ENCODE data around the gene TMCC1. TPM values are rescaled to one million over a fixed set of nuclear protein-coding genes. Genes with fewer than 3 reads are reported as not detected.
A peak's percentile ranks its signal among the peaks of the same experiment; 100 is the strongest.

The TMCC1 gene
- total and polyA plus RNA-seq, 7 donors, result 10.3 to 35.2 (median 27.6) TPM

DNA sequence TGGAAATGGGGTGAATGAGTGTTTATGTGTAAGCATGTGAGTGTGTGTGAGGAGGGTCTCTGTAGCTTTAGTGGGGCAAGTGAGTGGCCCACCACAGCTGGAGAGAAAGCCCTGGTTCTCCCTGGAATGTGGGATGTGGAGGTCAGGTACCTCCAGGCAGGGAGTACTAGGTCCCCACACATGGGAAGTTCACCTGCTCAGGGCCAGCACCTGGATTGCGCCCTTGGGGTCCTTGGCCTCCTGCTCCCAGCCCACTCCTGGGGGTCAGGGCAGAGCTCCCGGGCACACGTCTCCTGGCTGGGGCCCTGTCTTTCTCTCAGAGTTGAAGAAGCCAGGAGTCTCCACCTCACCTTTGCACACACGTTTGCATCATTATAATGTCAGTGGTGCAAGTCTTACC, 40.0 kb upstream of the TMCC1 start:
- intact Hi-C loops (cut with DNase I), result loop anchor here (5.0 kb wide), 2 partner anchors 106 to 281 kb away; no protein-coding TSS in a partner anchor
- Histone ChIP-seq H3K36me3 (no peaks in the 10 kb centered on the region), H3K27me3 (no peaks in the 10 kb centered on the region), H3K9me3 (peaks cover 0 to 7% (median 2%) of the 10 kb centered on the region in 4 donors), H3K4me1 (no peaks in the 10 kb centered on the region), H3K27ac (no peak overlapping the region), H3K4me3 (no peak overlapping the region)
- 84 to 88% methylated on average over 4 of the region's 4 CpGs for WGBS, 2 donors
- TF ChIP-seq, protein P1, sequence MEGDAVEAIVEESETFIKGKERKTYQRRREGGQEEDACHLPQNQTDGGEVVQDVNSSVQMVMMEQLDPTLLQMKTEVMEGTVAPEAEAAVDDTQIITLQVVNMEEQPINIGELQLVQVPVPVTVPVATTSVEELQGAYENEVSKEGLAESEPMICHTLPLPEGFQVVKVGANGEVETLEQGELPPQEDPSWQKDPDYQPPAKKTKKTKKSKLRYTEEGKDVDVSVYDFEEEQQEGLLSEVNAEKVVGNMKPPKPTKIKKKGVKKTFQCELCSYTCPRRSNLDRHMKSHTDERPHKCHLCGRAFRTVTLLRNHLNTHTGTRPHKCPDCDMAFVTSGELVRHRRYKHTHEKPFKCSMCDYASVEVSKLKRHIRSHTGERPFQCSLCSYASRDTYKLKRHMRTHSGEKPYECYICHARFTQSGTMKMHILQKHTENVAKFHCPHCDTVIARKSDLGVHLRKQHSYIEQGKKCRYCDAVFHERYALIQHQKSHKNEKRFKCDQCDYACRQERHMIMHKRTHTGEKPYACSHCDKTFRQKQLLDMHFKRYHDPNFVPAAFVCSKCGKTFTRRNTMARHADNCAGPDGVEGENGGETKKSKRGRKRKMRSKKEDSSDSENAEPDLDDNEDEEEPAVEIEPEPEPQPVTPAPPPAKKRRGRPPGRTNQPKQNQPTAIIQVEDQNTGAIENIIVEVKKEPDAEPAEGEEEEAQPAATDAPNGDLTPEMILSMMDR (IDR thresholded peaks at IDR 0.05), result no peak
- TF ChIP-seq EP300 (IDR thresholded peaks at IDR 0.05), result no peak
- TF ChIP-seq POLR2A (IDR thresholded peaks at IDR 0.05), result no peak
- TF ChIP-seq POLR2AphosphoS5 (IDR thresholded peaks at IDR 0.05), result no peak
- DNase-seq, result peak; percentile 46

DNA sequence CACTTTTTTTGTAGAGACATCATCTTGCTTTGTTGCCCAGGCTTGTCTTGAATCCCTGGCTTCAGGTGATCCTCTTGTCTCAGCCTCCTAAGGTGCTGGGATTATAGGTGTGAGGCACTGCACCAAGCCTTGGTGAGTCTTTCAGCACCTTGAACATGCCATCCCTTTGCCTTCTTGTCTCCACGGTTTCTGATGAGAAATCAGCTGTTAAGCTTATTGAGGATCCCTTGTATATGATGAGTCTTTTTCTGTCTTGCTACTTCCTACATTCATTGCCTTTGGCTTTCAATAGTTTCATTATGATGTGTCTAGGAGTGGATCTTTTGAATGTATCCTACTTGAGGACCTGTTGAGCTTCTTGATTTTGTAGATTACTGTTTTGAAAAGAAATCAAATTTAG, 35.9 kb upstream of the TMCC1 start:
- Histone ChIP-seq H3K9me3 (peaks cover 0 to 7% (median 2%) of the 10 kb centered on the region in 4 donors), H3K36me3 (no peaks in the 10 kb centered on the region), H3K27me3 (no peaks in the 10 kb centered on the region), H3K4me1 (no peaks in the 10 kb centered on the region), H3K4me3 (no peak overlapping the region), H3K27ac (no peak overlapping the region)
- intact Hi-C loops (cut with DNase I), result no loop called here
- no peak for DNase-seq
- TF ChIP-seq POLR2A (IDR thresholded peaks at IDR 0.05) (no peak), EP300 (IDR thresholded peaks at IDR 0.05) (no peak), POLR2AphosphoS5 (IDR thresholded peaks at IDR 0.05) (no peak)
- TF ChIP-seq, protein P1 (IDR thresholded peaks at IDR 0.05), result no peak
- WGBS, 2 donors, result 74 to 91% methylated on average over 1 of the region's 1 CpG

DNA sequence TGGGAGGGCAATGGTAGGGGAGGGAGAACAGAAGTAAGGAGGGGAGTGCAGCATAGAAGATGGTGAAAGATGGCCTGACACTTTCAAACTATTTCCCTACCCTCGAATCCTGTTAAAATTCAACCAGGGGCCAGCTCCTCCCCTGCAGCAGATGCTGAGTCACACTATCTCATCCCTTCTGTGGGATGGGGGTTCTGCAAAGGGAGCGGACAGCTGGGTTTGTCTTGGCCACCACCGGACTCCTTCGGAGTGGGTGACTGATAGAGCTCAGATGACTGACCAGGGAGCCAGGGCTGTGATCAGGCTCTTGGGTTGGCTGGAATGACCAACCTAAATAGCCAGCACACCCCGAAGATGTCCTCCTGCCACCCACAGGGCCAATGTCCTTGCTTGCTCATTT, 33.6 kb upstream of the TMCC1 start:
- no peak for DNase-seq
- TF ChIP-seq POLR2AphosphoS5 (IDR thresholded peaks at IDR 0.05) (no peak), EP300 (IDR thresholded peaks at IDR 0.05) (no peak), POLR2A (IDR thresholded peaks at IDR 0.05) (no peak)
- TF ChIP-seq, protein P1 (IDR thresholded peaks at IDR 0.05), result no peak
- Histone ChIP-seq H3K4me1 (no peaks in the 10 kb centered on the region), H3K4me3 (no peak overlapping the region), H3K27me3 (no peaks in the 10 kb centered on the region), H3K9me3 (peaks cover 0 to 7% (median 2%) of the 10 kb centered on the region in 4 donors), H3K27ac (no peak overlapping the region), H3K36me3 (no peaks in the 10 kb centered on the region)
- 57 to 75% methylated on average over 5 of the region's 5 CpGs for WGBS, 2 donors
- intact Hi-C loops (cut with DNase I), result no loop called here

DNA sequence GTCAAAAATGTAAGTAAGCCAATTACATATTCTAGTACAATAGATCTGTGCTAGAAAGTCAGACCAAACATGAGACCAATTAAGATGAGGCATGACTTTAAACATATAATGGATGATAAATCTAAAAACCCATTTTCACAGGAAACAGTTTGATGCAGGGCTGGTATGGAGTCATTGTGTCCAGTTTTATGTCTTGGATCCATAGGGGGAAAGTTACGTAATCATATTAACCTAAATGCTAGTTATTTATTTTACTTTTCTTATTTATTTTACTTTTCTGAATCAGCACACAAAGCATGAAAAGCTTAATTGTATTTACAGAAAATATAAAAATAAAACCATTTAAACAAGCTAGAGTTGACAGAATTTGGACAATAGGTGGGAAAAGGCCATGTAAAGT, 26.3 kb upstream of the TMCC1 start:
- WGBS, 2 donors, result 95 to 97% methylated on average over 1 of the region's 1 CpG
- intact Hi-C loops (cut with DNase I), result no loop called here
- no peak overlapping the region for H3K4me3 ChIP-seq
- peaks cover 15 to 25% (median 22%) of the 10 kb centered on the region in 4 donors for H3K9me3 ChIP-seq
- no peaks in the 10 kb centered on the region for H3K4me1 ChIP-seq
- no peak for DNase-seq
- no peaks in the 10 kb centered on the region for H3K36me3 ChIP-seq
- H3K27me3 ChIP-seq, result no peaks in the 10 kb centered on the region
- no peak overlapping the region for H3K27ac ChIP-seq
- TF ChIP-seq, protein P1 (IDR thresholded peaks at IDR 0.05), result no peak
- no peak for TF ChIP-seq EP300 (IDR thresholded peaks at IDR 0.05)
- no peak for TF ChIP-seq POLR2A (IDR thresholded peaks at IDR 0.05)
- no peak for TF ChIP-seq POLR2AphosphoS5 (IDR thresholded peaks at IDR 0.05)

DNA sequence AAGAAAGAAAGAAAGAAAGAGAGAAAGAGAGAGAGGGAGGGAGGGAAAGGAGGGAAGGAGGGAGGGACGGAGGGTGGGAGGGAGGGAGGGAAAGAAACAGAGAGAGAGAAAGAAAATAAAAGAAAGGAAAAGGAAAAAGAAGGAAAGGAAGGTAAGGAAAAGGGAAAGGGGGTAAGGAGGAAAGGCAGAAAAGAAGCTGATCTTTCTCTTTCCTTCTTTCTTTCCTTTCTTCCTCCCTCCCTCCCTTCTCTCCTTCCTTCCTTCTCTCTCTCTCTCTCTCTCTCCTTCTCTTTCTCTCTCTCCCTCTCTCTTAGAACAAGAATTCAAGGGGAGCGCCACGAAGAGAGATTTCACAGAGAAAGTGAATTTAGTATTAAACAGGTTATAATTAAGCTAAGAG, 25.8 kb upstream of the TMCC1 start:
- 91 to 92% methylated on average over 3 of the region's 3 CpGs for WGBS, 2 donors
- intact Hi-C loops (cut with DNase I), result no loop called here
- Histone ChIP-seq H3K27me3 (no peaks in the 10 kb centered on the region), H3K9me3 (peaks cover 15 to 25% (median 22%) of the 10 kb centered on the region in 4 donors), H3K36me3 (no peaks in the 10 kb centered on the region), H3K27ac (no peak overlapping the region), H3K4me1 (no peaks in the 10 kb centered on the region), H3K4me3 (no peak overlapping the region)
- DNase-seq, result no peak
- TF ChIP-seq EP300 (IDR thresholded peaks at IDR 0.05) (no peak), POLR2AphosphoS5 (IDR thresholded peaks at IDR 0.05) (no peak), POLR2A (IDR thresholded peaks at IDR 0.05) (no peak)
- TF ChIP-seq, protein P1 (IDR thresholded peaks at IDR 0.05), result no peak
